Erythroblast (primary cell): ENCODE data around the gene ERGIC2.

ENCODE experiments used
- GATA1 ChIP-seq: IDR thresholded peaks from 2 replicates; pipeline ENCODE4 v1.6.1; 2011; ENCODE audit warnings: low read depth, mild to moderate bottlenecking, control low read depth, low read length, moderate library complexity
- POLR2A ChIP-seq: IDR thresholded peaks from 2 replicates; pipeline ENCODE4 v1.6.1; 2011; ENCODE audit warnings: mild to moderate bottlenecking, low read length

- TF ChIP-seq POLR2A (no peak), GATA1 (no peak)
These were observed 79.9 kb downstream of the ERGIC2 start for GRCh38 chr12:29301114-29301513.
